SK-N-SH (cell line): ENCODE results near the gene SCN2A. TPM values are rescaled to one million over a fixed set of nuclear protein-coding genes. Genes with fewer than 3 reads are reported as not detected.
A peak's percentile ranks its signal among the peaks of the same experiment; 100 is the strongest.

Experiments used
- CTCF ChIA-PET: fragments of 300-600, 350-600 bp; formaldehyde crosslinking; extraction: SDS; loops from one replicate; lab custom pipeline; 2021; lab: Yijun Ruan, JAX
- POLR2A ChIA-PET: fragments of 350-600 bp; sonication (Branson Sonifier 250); formaldehyde crosslinking; extraction: SDS; loops from one replicate; lab custom pipeline; 2020; ENCODE audit warnings: antibody characterized with exemption, inconsistent platforms; lab: Yijun Ruan, JAX
- DNase-seq: peaks from one replicate; pipeline ENCODE4 v3.0.0; 2012
- H2AFZ ChIP-seq: fragments of 200-600 bp; sonication (generic); 2 replicates; pipeline ENCODE4 v1.8.1; 2016; ENCODE audit warnings: antibody characterized with exemption, mild to moderate bottlenecking, low read depth
- H3F3A ChIP-seq: fragments of 200-600 bp; sonication (generic); replicated peaks from 2 replicates; pipeline ENCODE3; 2016; ENCODE audit warnings: antibody characterized with exemption, mild to moderate bottlenecking; ENCODE audit not compliant: insufficient read depth
- H3K27ac ChIP-seq, 2 experiments: fragments of 200-500 bp in 1 of 2; fragments of 200-600 bp in 1 of 2; sonication (Bioruptor generic) in 1 of 2; sonication (generic), shearing (Covaris generic) in 1 of 2; 2 replicates each; pipeline versions ENCODE4 v1.5.1 to v1.6.1; 2014 to 2016; ENCODE audit warnings: low read depth in 2 of 2, inconsistent platforms in 1 of 2, low read length in 1 of 2, mild to moderate bottlenecking in 1 of 2, mixed read lengths in 1 of 2
- H3K27me3 ChIP-seq: fragments of 200-600 bp; sonication (generic), shearing (Covaris generic); 2 replicates; pipeline ENCODE4 v1.6.1; 2016; ENCODE audit warnings: mixed run types; ENCODE audit not compliant: insufficient read depth
- H3K36me3 ChIP-seq, 2 experiments: fragments of 200-500 bp in 1 of 2; fragments of 200-600 bp in 1 of 2; sonication (Bioruptor generic) in 1 of 2; sonication (generic) in 1 of 2; replicated peaks in 1 of 2; 2 replicates each; pipeline versions ENCODE3 to v1.5.1; 2014 to 2016; ENCODE audit warnings: low read length in 1 of 2, mild to moderate bottlenecking in 1 of 2; ENCODE audit not compliant: insufficient read depth in 2 of 2, control insufficient read depth in 1 of 2
- H3K4me1 ChIP-seq, 2 experiments: fragments of 200-500 bp in 1 of 2; fragments of 200-600 bp in 1 of 2; sonication (Bioruptor generic) in 1 of 2; sonication (generic), shearing (Covaris generic) in 1 of 2; 2 replicates each; pipeline versions ENCODE4 v1.5.1 to v1.6.1; 2014 to 2016; ENCODE audit warnings: low read depth in 1 of 2, low read length in 1 of 2, mixed run types in 1 of 2; ENCODE audit not compliant: insufficient read depth in 2 of 2, control insufficient read depth in 1 of 2
- H3K4me2 ChIP-seq: fragments of 200-600 bp; sonication (generic), shearing (Covaris generic); 2 replicates; pipeline ENCODE4 v1.6.1; 2017; ENCODE audit warnings: mixed run types
- H3K4me3 ChIP-seq, 2 experiments: fragments of 200-500 bp in 1 of 2; fragments of 200-600 bp in 1 of 2; sonication (Bioruptor generic) in 1 of 2; sonication (generic), shearing (Covaris generic) in 1 of 2; 2 replicates each; pipeline versions ENCODE4 v1.5.1 to v1.8.1; 2014 to 2016; ENCODE audit warnings: low read depth in 2 of 2, inconsistent platforms in 1 of 2, low read length in 1 of 2, mild to moderate bottlenecking in 1 of 2, mixed read lengths in 1 of 2, moderate library complexity in 1 of 2
- H3K79me2 ChIP-seq: fragments of 200-600 bp; sonication (generic); 2 replicates; pipeline ENCODE4 v1.8.1; 2017; ENCODE audit warnings: mild to moderate bottlenecking; ENCODE audit not compliant: insufficient read depth
- H3K9ac ChIP-seq: fragments of 200-600 bp; sonication (generic); 2 replicates; pipeline ENCODE4 v1.6.1; 2017; ENCODE audit warnings: mixed run types
- H3K9me2 ChIP-seq: fragments of 200-600 bp; sonication (generic); 2 replicates; pipeline ENCODE4 v1.6.1; 2017; ENCODE audit warnings: mixed run types
- H3K9me3 ChIP-seq: fragments of 200-600 bp; sonication (generic); 2 replicates; pipeline ENCODE4 v1.6.1; 2017; ENCODE audit warnings: mixed run types, mild to moderate bottlenecking, moderate library complexity
- H4K20me1 ChIP-seq: fragments of 200-600 bp; sonication (generic); 2 replicates; pipeline ENCODE4 v1.6.1; 2017; ENCODE audit warnings: mild to moderate bottlenecking, mixed run types; ENCODE audit not compliant: insufficient read depth
- EP300 ChIP-seq, 2 experiments: IDR thresholded peaks; 2 replicates each; pipeline versions ENCODE4 v1.4.0 to v1.6.1; 2012; ENCODE audit warnings: borderline replicate concordance in 1 of 2, low read depth in 1 of 2, low read length in 1 of 2
- FOSL2 ChIP-seq: IDR thresholded peaks from 2 replicates; pipeline ENCODE4 v1.4.0; 2012; ENCODE audit warnings: low read depth, mild to moderate bottlenecking, moderate library complexity, borderline replicate concordance
- IRF3 ChIP-seq: fragments of 150-350 bp; IDR thresholded peaks from 2 replicates; pipeline ENCODE4 v1.6.1; 2016; ENCODE audit warnings: mild to moderate bottlenecking, low read depth, low read length
- JUND ChIP-seq: IDR thresholded peaks from 2 replicates; pipeline ENCODE4 v1.4.0; 2012
- MAX ChIP-seq: IDR thresholded peaks from 2 replicates; pipeline ENCODE4 v1.4.0; 2012; ENCODE audit warnings: low read depth
- MEF2A ChIP-seq: IDR thresholded peaks from 2 replicates; pipeline ENCODE4 v1.4.0; 2012; ENCODE audit warnings: low read depth, borderline replicate concordance
- MXI1 ChIP-seq: IDR thresholded peaks from 2 replicates; pipeline ENCODE4 v1.6.1; 2012; ENCODE audit warnings: mild to moderate bottlenecking, low read depth, low read length, improper control_type of control experiment
- PBX3 ChIP-seq: IDR thresholded peaks from 2 replicates; pipeline ENCODE4; 2012
- RAD21 ChIP-seq: IDR thresholded peaks from 2 replicates; pipeline ENCODE4 v1.6.1; 2012; ENCODE audit warnings: mild to moderate bottlenecking, low read length
- REST ChIP-seq: IDR thresholded peaks from 2 replicates; pipeline ENCODE4 v1.6.1; 2012; ENCODE audit warnings: mild to moderate bottlenecking, low read depth, low read length, moderate library complexity
- SIN3A ChIP-seq: IDR thresholded peaks from 2 replicates; pipeline ENCODE4 v1.6.1; 2012; ENCODE audit warnings: low read depth, mild to moderate bottlenecking, low read length, moderate library complexity, borderline replicate concordance
- SMC3 ChIP-seq: IDR thresholded peaks from 2 replicates; pipeline ENCODE4 v1.6.1; 2012; ENCODE audit warnings: low read depth, low read length, improper control_type of control experiment
- TAF1 ChIP-seq: IDR thresholded peaks from 2 replicates; pipeline ENCODE4 v1.6.1; 2012; ENCODE audit warnings: low read depth, mild to moderate bottlenecking, low read length, moderate library complexity, borderline replicate concordance
- TCF12 ChIP-seq: IDR thresholded peaks from 2 replicates; pipeline ENCODE4 v1.4.0; 2012
- USF2 ChIP-seq: fragments of 150-350 bp; IDR thresholded peaks from 2 replicates; pipeline ENCODE4 v1.6.1; 2017; ENCODE audit warnings: antibody characterized with exemption, low read length, low read depth, borderline replicate concordance
- YY1 ChIP-seq: IDR thresholded peaks from 2 replicates; pipeline ENCODE4 v1.4.0; 2012; ENCODE audit warnings: low read depth, mild to moderate bottlenecking
- ZBTB33 ChIP-seq: IDR thresholded peaks from 2 replicates; pipeline ENCODE4 v1.4.0; 2012; ENCODE audit warnings: low read depth, borderline replicate concordance
- WGBS: methylation state at CpG from one replicate; pipeline ENCODE4 v1.1.6; 2017; ENCODE audit warnings: low lambda C conversion rate; 5-methylcytosine and 5-hydroxymethylcytosine counted together
- polyA plus RNA-seq, 3 experiments: library from polyadenylated mRNA; depleted of rRNA; stranded (reverse); fragments of >200 nt; gene quantifications; 2 replicates each; pipeline ENCODE4 v1.2.3, GENCODE V29; 2012

SCN2A gene
- polyA plus RNA-seq, 1 of the 3 experiments (the other 2 are of a cell fraction), result 5.1 TPM

GRCh38 chr2:165357758-165358157, 118.5 kb downstream of the SCN2A start:
- Histone ChIP-seq H3K4me1 (peaks cover 0 to 10% of the 10 kb centered on the region in 2 experiments; a peak in 1 of 4 replicates), H3K9me3 (no peaks in the 10 kb centered on the region), H3K27me3 (no peaks in the 10 kb centered on the region), H3K4me2 (no peak overlapping the region), H3K9ac (no peak overlapping the region), H3K4me3 (no peak overlapping the region), H3K9me2 (no peaks in the 10 kb centered on the region), H3K36me3 (peaks cover 8 to 9% of the 10 kb centered on the region in 2 experiments), H2AFZ (no peak overlapping the region), H4K20me1 (no peaks in the 10 kb centered on the region), H3K79me2 (no peaks in the 10 kb centered on the region)
- ChIA-PET CTCF (no interaction called here), POLR2A (no interaction called here)
- DNase-seq, result no peak
- 15% methylated on average over 2 of the region's 2 CpGs for WGBS
- TF ChIP-seq FOSL2, result peak; percentile 44; the same call in 1 of the 2 replicates
- 0 out of 4 replicates have a peak, but pooled peaks of 1 of the 2 experiments have one; percentile 15 for TF ChIP-seq EP300 (IDR thresholded peaks at IDR 0.05; ENCODE audit: borderline replicate concordance in 1 of 2, low read depth in 1 of 2, low read length in 1 of 2)
- TF ChIP-seq MEF2A, result no peak
- peak; percentile 18; the same call in 1 of the 2 replicates for TF ChIP-seq SIN3A
- TF ChIP-seq MAX, result peak; percentile 78
- peak; percentile 48 for TF ChIP-seq JUND
- TF ChIP-seq TAF1, result no peak
- TF ChIP-seq PBX3, result peak; percentile 57
- peak; percentile 63 for TF ChIP-seq TCF12
- TF ChIP-seq, all 33 proteins: peak for 7
- peaks cover 10% of the 10 kb centered on the region for H3F3A ChIP-seq
- H3K27ac ChIP-seq, result peak overlapping the region; percentile 35 to 53

GRCh38 chr2:165361514-165361913, 122.3 kb downstream of the SCN2A start:
- Histone ChIP-seq H3K36me3 (peaks cover 0 to 4% of the 10 kb centered on the region in 2 experiments), H3K9me3 (no peaks in the 10 kb centered on the region), H3K4me2 (no peak overlapping the region), H2AFZ (no peak overlapping the region; the same call in 1 of the 2 replicates), H4K20me1 (no peaks in the 10 kb centered on the region), H3K27ac (no peak overlapping the region), H3K9ac (no peak overlapping the region), H3K4me3 (no peak overlapping the region), H3F3A (peaks cover 10% of the 10 kb centered on the region), H3K9me2 (no peaks in the 10 kb centered on the region), H3K79me2 (no peaks in the 10 kb centered on the region), H3K4me1 (peaks cover 0 to 10% of the 10 kb centered on the region in 2 experiments; a peak in 1 of 4 replicates), H3K27me3 (no peaks in the 10 kb centered on the region)
- DNase-seq, result no peak
- ChIA-PET POLR2A (no interaction called here), CTCF (no interaction called here)
- 93% methylated on average over 4 of the region's 4 CpGs for WGBS
- no peak for TF ChIP-seq TAF1
- no peak for TF ChIP-seq RAD21
- TF ChIP-seq YY1, result no peak
- TF ChIP-seq ZBTB33, result no peak
- TF ChIP-seq SMC3, result no peak
- TF ChIP-seq IRF3, result no peak
- no peak for TF ChIP-seq MAX
- TF ChIP-seq SIN3A, result no peak
- no peak for TF ChIP-seq JUND
- TF ChIP-seq TCF12, result no peak
- no peak for TF ChIP-seq REST
- TF ChIP-seq MXI1, result no peak
- no peak for TF ChIP-seq USF2
